NCI-H146 treated with DMSO at 0.1 percent for 48 hours (cell line): ENCODE measurements around the gene HAO1.
A peak's percentile ranks its signal among the peaks of the same experiment; 100 is the strongest.

Experiments used
- DNase-seq: peaks from one replicate; lab custom pipeline; 2025; ENCODE audit not compliant: unreplicated experiment; lab: John Stamatoyannopoulos, UW

Gene HAO1

DNA sequence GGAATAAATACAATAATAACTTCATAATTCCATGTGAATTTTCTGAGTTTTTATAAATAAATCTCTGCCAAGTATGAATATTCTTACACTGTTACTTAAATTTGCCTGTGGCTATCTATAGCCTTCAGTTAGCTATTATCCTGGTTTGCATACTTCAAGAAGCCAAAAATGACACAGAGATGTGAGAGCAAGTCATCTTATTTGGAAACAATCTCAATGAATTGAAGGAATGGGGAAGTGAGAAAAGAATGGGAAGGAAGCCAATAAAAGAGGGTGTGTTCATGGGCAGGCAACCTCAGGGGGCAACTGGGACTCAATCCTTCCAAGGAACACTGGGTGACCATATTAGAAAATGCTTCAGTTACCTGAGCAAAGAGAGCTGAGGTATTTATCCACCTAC, 9.9 kb downstream of the HAO1 start:
- no peak for DNase-seq

DNA sequence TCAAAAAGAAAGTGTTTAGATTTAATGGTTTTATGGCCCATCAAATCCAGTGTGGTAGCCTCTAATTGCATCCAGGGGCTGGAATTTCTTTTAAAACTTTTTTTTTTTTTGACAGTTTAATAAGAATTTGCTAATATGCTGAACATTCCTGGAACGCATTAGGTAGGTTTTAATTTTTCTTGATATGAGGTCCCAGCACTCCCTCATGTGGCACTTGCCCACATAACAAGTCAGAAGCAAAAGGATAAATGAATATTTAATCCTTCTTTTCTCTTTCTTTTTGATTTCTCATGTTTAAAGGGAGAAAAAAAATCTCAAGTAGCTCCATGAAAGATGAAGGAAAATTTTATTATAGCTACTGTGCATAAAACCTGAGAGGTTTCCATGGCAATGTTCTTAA, 13.5 kb downstream of the HAO1 start:
- peak; percentile 37 for DNase-seq

GRCh38 chr20:7926323-7926722, 13.9 kb downstream of the HAO1 start:
- no peak for DNase-seq

GRCh38 chr20:7924692-7925091, 15.6 kb downstream of the HAO1 start:
- no peak for DNase-seq

DNA sequence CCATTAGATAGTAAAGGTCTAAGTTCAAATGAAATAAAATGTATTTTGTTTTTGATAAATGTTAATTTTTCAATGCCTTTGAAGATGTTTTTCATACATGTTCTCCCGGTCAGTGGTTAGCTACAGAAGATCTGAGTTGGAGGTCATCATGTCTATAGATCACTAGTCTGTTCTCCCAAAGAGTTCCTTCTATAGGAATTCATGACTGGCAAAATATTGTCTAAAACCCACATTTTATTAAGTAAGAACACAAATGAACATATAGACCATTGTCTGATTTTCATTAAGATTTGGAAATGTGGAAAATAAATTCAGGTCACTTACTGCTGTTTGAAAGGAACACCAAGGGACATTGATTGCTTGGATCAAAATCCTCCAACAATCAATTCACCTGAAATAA, 23.6 kb downstream of the HAO1 start:
- DNase-seq, result no peak

DNA sequence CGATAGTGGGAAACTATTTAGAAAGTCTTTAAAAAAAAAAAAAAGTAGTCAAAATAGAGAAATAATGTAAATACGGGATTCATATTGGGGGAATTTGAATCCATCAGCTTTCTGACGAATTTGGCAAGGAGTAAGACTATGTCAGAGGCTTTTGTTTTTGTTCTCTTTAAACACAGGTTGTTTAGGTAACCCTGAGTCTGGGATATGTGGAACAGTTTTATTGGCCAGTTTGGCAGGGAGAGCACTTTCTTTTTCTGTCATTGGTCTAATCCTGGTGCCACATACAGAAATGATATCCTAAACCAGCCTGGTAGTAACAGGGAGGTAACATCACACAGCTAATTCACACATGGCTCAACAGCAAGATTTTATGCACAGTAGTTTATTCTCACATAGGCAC, 27.7 kb downstream of the HAO1 start:
- DNase-seq, result no peak

- no peak for DNase-seq
Measured at GRCh38 chr20:7911586-7912330, 28.5 kb downstream of the HAO1 start.

DNA sequence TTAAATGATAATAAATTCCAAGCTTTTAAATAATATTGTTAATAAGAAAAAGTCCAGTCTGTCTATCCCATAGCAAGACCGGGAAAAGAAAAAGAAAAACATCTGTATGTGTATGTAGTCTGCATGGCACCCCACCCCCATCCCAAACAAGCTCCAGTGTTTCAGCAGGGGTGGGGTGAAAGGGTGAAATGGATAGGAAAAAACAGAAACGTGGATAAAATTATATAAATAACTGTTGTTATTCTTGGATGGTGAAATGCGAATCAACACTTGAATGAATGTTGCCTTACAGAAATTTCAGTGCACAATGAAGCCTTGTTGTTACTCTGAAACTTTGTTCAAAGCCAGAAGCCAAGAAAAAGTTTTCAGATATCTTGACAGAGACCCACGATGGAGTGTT, 31.4 kb downstream of the HAO1 start:
- DNase-seq, result no peak

DNA sequence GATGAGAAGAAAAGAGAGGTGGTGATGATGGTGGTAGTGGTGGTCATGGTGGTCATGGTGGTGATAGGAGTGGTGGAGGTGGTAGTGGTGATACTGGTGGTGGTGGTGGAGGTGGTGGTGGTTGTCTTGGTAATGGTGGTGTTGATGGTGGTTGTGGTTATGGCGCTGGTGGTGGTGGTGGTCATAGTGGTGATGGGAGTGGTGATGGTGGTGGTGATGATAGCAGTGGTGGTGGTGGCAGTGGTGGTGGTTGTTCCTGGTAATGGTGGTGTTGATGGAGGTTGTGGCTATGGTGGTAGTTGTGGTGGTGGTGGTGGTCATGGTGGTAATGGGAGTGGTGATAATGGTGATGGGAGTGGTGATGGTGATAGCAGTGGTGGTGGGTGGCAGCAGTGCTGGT, 36.8 kb downstream of the HAO1 start:
- DNase-seq, result no peak

DNA sequence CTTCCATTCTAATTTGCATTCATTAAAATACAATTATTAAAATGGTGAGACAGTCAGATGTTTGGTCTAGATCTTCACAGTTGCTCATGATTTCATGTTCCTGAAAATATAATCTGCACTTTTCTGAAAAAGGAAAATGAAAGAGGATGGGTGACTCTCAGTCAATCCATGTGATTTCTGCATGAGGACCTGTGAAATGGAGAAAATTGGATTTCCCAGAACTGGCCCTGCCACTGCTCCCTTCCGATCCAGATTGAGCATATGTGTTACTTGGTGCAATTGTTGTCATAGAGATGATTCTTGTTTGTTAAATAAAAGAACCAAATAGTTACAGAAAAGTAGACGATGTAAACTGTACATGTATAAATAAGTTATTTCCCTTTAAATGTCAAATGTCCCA, 37.4 kb downstream of the HAO1 start:
- DNase-seq, result no peak

DNA sequence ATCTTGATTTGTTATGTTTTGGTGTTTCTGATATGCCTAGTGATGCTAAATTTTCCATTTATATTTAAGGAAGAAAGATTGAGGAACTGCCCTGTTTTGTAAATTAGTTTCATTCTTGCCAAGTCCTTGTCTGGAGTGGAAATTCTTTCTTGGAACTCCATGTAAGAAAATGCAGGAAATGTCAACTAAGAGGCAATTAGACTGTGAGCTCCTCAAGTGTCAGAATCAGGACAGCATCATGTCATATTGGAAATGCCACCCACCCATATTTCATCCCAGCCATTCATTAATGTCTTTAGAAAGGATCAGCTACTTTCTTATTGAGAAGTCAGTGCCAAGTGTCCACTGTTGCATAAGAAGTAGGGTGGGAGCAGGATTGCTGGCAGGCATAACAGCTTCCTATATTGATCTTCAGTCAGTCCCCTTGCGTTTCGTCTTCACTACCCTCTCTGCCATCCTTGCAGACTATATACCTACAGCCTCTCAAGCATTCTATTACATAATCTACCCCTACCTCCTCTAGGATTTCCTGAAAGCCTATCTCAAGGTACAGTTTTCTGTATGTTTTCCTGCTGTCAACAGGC, 42.4 kb downstream of the HAO1 start:
- DNase-seq, result no peak

- DNase-seq, result no peak
Measured at GRCh38 chr20:7893014-7893730, 47.1 kb downstream of the HAO1 start.

DNA sequence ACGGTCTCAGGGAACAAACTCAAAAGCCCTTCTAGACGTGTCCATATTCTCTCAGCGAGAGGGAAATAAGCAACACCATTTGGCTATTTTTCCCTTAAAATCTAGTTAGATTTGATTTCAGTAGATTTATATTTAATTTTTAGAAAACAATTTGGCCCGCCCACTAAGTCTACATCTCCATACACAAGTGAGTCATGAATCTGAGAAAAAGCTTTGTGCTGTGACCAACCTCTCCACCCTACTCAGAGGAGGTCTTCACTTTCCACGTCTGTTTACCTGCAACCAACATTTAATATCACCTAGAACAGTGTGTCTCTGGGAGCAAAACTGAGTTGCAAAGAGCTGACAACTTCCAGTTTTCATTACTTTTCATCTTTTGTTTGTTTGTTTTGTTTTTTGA, 48.6 kb downstream of the HAO1 start:
- no peak for DNase-seq

GRCh38 chr20:7889736-7890135, 50.5 kb downstream of the HAO1 start:
- DNase-seq, result no peak

- no peak for DNase-seq
Measured at GRCh38 chr20:7883741-7884140, 56.5 kb downstream of the HAO1 start.

GRCh38 chr20:7883309-7883708, 56.9 kb downstream of the HAO1 start:
- DNase-seq, result no peak

- no peak for DNase-seq
Measured at GRCh38 chr20:7882076-7882475, 58.2 kb downstream of the HAO1 start.

DNA sequence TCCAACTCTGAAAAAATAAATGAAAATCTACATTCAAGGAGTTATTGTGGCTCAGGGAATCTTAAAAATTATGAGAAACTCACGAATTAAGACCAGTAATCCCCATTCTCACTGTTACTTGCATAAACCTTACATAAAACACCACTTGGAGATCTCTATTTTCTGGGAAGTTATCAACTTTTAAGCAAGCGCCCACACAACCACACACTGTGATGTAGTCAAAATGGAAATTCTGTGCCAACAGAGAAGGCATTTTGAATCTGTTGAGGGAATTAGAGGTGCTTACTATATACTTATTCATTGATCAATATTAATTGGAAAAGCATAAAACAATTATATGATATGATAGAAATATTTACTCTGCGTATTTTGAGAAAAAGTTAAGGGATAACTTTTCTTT, 58.7 kb downstream of the HAO1 start:
- DNase-seq, result no peak

- DNase-seq, result no peak
Measured at GRCh38 chr20:7879883-7880282, 60.4 kb downstream of the HAO1 start.

GRCh38 chr20:7868108-7868507, 72.2 kb downstream of the HAO1 start:
- DNase-seq, result no peak

DNA sequence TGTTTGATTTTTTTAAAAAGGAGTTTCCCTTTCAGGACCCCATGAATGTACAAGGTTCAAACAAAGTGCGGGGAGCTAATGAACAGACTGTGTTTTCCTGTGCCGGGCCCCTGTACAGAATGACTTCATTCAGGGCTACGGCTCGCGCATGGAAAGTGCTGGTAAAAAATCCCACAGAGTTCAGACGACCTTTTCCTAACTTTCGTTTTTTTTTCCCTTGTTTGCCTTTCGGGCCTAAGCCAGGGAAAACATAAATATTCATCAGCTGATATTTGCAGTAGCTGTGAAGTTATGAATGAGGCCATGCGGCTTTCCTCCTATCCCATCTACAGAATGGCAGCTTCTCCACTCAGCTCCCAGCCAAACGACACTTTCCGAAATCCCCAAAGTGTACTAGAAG, 74.0 kb downstream of the HAO1 start:
- no peak for DNase-seq

DNA sequence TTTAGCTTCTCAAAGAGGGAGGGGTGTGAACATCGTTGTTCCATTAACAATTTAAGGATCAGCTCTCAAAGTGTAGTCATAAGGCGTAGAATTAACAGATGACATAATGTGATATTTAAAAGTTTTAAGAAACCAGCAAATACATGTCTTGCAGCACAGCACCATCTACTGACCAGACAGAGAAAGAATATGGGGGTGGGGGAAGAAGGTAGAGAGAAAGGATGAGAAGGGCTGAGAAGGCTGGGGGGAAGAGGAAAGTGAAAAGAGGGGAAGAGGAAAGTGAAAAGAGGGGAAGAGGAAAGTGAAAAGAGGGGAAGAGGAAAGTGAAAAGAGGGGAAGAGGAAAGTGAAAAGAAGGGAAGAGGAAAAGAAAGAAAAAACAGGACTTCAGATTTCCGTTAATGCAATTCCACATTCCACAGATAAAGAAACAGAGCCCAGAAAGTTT, 80.9 kb downstream of the HAO1 start:
- DNase-seq, result peak; percentile 70
